GM13976 (cell line): Measurements from ENCODE around the gene IL37.
"Not testable (repeated sequence)": the region's sequence is repeated elsewhere in the genome, so short reads cannot be mapped to it uniquely, and the experiment has no call there.

ENCODE experiments used
- DNase-seq: peaks from one replicate; pipeline ENCODE4 v3.0.0; 2012; ENCODE audit warnings: low spot score
- CTCF ChIP-seq: IDR thresholded peaks from 2 replicates; pipeline ENCODE4 v1.5.1; 2012; ENCODE audit warnings: borderline replicate concordance, mild to moderate bottlenecking; ENCODE audit not compliant: insufficient read depth; ENCODE audit errors: extremely low read depth, missing control alignments, control extremely low read depth
- in situ Hi-C: fragments of 300-500 bp; cut with MboI; formaldehyde crosslinking; loops from one replicate; pipeline ENCODE4 v1.12.0; 2022; ENCODE audit warnings: low sequenced_read_pairs, mixed read lengths, inconsistent platforms; ENCODE audit not compliant: unreplicated experiment

Gene IL37

DNA sequence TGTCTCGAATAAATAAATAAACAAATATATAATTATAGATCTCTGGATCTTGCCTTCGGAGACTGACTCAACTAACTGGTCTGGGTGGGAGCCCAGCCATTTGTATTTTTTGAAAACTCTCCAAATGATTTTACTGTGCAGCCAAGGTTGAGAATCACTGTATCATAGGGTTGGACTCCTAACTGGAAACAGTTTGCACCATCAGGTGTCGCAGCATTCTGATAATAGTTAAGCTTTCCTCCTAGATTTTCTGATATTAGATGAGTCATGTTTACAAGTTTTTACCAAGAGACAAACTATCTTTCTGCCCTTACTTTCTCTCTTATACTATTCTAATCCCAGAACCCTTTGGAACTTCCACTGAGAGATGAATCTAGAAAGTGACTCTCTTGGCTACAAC, 16.8 kb downstream of the IL37 start:
- DNase-seq: no peak
- in situ Hi-C loops: no loop called here
- no peak for TF ChIP-seq CTCF

GRCh38 chr2:112933261-112933660, 22.3 kb downstream of the IL37 start:
- TF ChIP-seq CTCF: no peak
- in situ Hi-C loops: no loop called here
- DNase-seq: no peak

GRCh38 chr2:112934117-112934516, 23.2 kb downstream of the IL37 start:
- DNase-seq, in situ Hi-C loops: not testable (repeated sequence)

DNA sequence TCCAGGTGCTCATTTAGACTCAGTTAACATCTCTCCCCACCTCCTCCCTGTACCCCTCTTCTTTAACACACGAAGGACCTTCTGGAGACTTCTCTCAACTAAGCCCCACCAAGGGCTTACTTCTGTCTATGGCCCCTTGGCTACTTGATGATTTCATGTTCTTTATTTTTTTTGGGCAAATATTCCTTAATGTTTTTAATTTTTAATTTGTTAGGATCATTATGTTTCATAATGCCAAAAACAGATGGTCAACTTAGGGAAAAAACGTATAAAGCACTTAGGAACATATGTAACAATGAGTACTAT, 25.9 kb downstream of the IL37 start:
- no peak for TF ChIP-seq CTCF
- DNase-seq: no peak
- in situ Hi-C loops: no loop called here

- in situ Hi-C loops: no loop called here
- no peak for TF ChIP-seq CTCF
- no peak for DNase-seq
Measured at GRCh38 chr2:112938904-112939303, 27.9 kb downstream of the IL37 start.

DNA sequence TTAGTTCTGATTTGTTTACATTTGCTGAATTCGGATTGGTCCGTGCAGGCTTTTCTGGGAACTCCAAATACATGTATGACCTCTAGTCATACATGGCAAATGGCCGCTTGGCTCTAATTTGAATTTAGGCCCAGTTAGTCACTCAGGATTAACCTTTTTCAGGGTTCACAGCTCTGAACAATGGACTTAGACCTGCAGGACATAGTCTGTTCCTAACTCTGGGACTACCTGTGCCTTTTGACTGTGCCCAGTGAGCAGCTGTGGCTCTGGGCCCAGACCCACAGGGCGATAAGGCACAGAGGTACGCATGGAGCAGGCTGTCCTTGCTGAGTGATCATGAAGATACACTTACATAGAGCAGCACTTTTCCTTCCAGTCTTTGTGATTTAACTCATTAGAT, 28.5 kb downstream of the IL37 start:
- TF ChIP-seq CTCF: no peak
- DNase-seq: no peak
- in situ Hi-C loops: no loop called here

GRCh38 chr2:112940859-112941625, 30.1 kb downstream of the IL37 start:
- no peak for DNase-seq
- in situ Hi-C loops: loop anchor here (10.0 kb wide), 1 partner anchor 316 kb away; no protein-coding TSS in a partner anchor
- TF ChIP-seq CTCF: no peak
